VCaP (cell line): Measurements from ENCODE around the gene PTDSS2.

ENCODE experiments used
- H3K27ac ChIP-seq: fragments of 450-650 bp; 2 replicates; pipeline ENCODE4 v1.5.1; 2017
- TF ChIP-seq, protein P1 (sequence below): fragments of 450-650 bp; conservative IDR thresholded peaks from 2 replicates; pipeline ENCODE4 v1.5.1; 2017; ENCODE audit warnings: mild to moderate bottlenecking, moderate library complexity

The PTDSS2 gene

GRCh38 chr11:444396-445144 lies 5.5 kb upstream of the PTDSS2 start:
- TF ChIP-seq, protein P1, sequence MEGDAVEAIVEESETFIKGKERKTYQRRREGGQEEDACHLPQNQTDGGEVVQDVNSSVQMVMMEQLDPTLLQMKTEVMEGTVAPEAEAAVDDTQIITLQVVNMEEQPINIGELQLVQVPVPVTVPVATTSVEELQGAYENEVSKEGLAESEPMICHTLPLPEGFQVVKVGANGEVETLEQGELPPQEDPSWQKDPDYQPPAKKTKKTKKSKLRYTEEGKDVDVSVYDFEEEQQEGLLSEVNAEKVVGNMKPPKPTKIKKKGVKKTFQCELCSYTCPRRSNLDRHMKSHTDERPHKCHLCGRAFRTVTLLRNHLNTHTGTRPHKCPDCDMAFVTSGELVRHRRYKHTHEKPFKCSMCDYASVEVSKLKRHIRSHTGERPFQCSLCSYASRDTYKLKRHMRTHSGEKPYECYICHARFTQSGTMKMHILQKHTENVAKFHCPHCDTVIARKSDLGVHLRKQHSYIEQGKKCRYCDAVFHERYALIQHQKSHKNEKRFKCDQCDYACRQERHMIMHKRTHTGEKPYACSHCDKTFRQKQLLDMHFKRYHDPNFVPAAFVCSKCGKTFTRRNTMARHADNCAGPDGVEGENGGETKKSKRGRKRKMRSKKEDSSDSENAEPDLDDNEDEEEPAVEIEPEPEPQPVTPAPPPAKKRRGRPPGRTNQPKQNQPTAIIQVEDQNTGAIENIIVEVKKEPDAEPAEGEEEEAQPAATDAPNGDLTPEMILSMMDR: no peak
- H3K27ac ChIP-seq: peak overlapping the region; percentile 27

- H3K27ac ChIP-seq: peak overlapping the region; percentile 23
- TF ChIP-seq, protein P1: no peak
Measured at GRCh38 chr11:445765-446588, 4.1 kb upstream of the PTDSS2 start.

- TF ChIP-seq, protein P1: no peak
- H3K27ac ChIP-seq: peak overlapping the region; percentile 23; the same call in 1 of the 2 replicates
Measured at GRCh38 chr11:446891-447290, 3.2 kb upstream of the PTDSS2 start.

- TF ChIP-seq, protein P1: peak; percentile 92
- peak overlapping the region; percentile 85 for H3K27ac ChIP-seq
Measured at GRCh38 chr11:447923-448731, 2.0 kb upstream of the PTDSS2 start.

- H3K27ac ChIP-seq: peak overlapping the region; percentile 85
- TF ChIP-seq, protein P1: peak; percentile 68
Measured at GRCh38 chr11:450809-451451, 851 bp downstream of the PTDSS2 start.

DNA sequence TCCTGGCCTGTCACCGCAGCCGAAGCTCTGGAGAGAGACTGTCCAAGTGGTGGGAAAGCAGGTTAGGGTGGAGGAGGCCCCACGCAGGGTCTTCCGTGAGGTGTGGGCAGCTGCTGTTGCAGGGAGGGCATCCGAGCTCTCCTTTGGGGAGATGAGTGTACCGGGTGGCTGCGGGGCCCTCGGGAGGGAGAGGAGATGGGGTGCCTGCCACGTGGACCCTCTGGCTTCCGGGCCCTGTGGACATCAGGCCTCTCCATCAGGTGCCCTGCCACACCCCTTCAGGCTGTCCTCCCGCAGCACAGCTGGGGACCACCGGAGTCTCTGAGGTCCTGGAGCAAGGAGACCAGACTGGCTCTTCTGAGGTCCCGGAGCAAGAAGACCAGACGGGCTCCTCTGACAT lies 1.7 kb downstream of the PTDSS2 start:
- TF ChIP-seq, protein P1: no peak
- H3K27ac ChIP-seq: peak overlapping the region; percentile 85; the same call in 1 of the 2 replicates
